ENCODE results near the gene TEX54. TPM values are rescaled to one million over a fixed set of nuclear protein-coding genes. Genes with fewer than 3 reads are reported as not detected.
A peak's percentile ranks its signal among the peaks of the same experiment; 100 is the strongest.

The TEX54 gene
- total RNA-seq, 2 experiments from 2014 or later = 1.0 TPM; not detected in 1

DNA sequence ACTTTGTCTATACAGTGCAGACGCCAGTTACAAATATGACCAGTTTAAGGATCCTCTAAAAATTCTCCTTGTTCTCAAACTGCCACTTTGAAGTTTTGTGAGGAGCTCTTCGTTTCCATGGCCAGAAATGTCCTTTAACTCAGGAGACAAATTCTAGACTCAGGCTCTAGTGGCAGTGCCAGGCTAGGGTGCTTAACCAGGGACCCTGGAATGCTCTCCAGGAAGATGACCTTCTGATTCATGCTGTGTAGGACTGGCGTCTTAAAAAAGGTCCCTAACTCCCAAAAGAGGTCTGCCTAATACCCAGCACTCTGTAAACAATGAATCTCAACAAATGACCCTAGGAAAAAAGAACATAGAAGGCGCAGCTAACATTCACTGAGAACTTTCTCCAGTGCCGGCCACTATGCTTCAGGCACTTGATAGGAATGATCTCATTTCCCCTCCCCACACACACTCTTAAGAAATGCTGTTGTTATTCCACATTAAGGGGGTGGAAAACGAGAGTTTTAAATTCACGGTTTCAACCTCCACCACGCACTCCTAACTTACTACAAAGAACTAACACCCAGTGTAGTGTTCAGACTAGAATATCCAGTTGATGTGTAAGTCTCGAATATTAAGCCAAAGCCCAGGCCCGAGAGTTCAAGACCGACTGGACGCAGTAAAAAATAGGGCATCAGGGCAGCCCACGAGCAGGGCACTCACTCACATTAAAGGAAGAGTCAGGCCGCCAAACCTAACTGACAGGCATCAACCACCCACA lies 28.1 kb downstream of the TEX54 start:
- ChIA-PET POLR2A (interaction anchor here (1.0 to 1.4 kb wide), 5 partner anchors 10 to 77 kb away, joined by 3 to 5 read pairs (median 3); partner anchors contain the start of gene HNRNPUL2), CTCF (ENCODE audit: unreplicated experiment) (no interaction called here)
- peak overlapping the region; percentile 77 for H3K27ac ChIP-seq (ENCODE audit: low read depth, low read length, poor library complexity, severe bottlenecking)
- intact Hi-C loops (cut with micrococcal nuclease; ENCODE audit: unreplicated experiment) = loop anchor here (1.0 to 2.0 kb wide), 3 partner anchors 18 to 58 kb away; partner anchors contain the start of genes TMEM179B and WDR74
- peaks cover 8% of the 10 kb centered on the region; the same call in 1 of the 2 replicates for H4K20me1 ChIP-seq (ENCODE audit: insufficient read depth, low read length)
- peak overlapping the region; percentile 89 for H3K4me3 ChIP-seq (ENCODE audit: low read depth, low read length, poor library complexity, severe bottlenecking)
- peak; percentile 44 for DNase-seq (ENCODE audit: low spot score)
- BruUV-seq (replicated peaks) = TSS peak; percentile 79
- H2AFZ ChIP-seq (ENCODE audit: low read length) = no peak overlapping the region
- TF ChIP-seq EZH2phosphoT487 (IDR thresholded peaks at IDR 0.05; ENCODE audit: borderline replicate concordance, low read depth, low read length) = no peak
- TF ChIP-seq, protein P1, sequence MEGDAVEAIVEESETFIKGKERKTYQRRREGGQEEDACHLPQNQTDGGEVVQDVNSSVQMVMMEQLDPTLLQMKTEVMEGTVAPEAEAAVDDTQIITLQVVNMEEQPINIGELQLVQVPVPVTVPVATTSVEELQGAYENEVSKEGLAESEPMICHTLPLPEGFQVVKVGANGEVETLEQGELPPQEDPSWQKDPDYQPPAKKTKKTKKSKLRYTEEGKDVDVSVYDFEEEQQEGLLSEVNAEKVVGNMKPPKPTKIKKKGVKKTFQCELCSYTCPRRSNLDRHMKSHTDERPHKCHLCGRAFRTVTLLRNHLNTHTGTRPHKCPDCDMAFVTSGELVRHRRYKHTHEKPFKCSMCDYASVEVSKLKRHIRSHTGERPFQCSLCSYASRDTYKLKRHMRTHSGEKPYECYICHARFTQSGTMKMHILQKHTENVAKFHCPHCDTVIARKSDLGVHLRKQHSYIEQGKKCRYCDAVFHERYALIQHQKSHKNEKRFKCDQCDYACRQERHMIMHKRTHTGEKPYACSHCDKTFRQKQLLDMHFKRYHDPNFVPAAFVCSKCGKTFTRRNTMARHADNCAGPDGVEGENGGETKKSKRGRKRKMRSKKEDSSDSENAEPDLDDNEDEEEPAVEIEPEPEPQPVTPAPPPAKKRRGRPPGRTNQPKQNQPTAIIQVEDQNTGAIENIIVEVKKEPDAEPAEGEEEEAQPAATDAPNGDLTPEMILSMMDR (conservative IDR thresholded peaks at IDR 0.05; ENCODE audit: low read length) = no peak
- peaks cover 31% of the 10 kb centered on the region for H3K4me1 ChIP-seq (ENCODE audit: insufficient read depth, low read length, poor library complexity, severe bottlenecking)
- H3K9me3 ChIP-seq (ENCODE audit: low read length) = no peaks in the 10 kb centered on the region
- H3K9me2 ChIP-seq (ENCODE audit: insufficient read depth, low read length) = no peaks in the 10 kb centered on the region
- peak overlapping the region; percentile 98 for H3K4me2 ChIP-seq (ENCODE audit: low read length)
- peaks cover 23% of the 10 kb centered on the region for H3K79me2 ChIP-seq (ENCODE audit: insufficient read depth, low read depth, low read length)
- peaks cover 40% of the 10 kb centered on the region for H3K36me3 ChIP-seq (ENCODE audit: insufficient read depth, low read length)

DNA sequence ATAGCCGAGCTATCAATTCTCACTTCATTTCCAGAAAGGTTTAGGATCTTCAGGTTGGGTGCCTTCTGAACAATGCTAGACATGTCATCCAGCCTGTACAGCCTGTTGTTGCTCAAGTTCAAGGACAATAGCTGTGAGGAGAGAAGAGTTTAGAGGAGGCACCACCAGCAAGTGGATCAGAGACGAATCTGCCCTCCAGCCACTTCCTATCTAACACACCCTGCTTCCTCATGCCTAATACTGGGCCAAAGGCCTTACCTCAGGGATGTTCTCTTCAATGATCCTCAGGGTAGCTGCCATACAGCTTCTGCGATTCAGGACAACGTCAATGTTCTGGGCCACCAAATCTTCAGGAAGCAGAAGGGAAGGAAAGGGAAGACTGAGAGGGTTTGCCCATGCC lies 31.6 kb downstream of the TEX54 start:
- H3K4me2 ChIP-seq (ENCODE audit: low read length) = no peak overlapping the region
- H3K79me2 ChIP-seq (ENCODE audit: insufficient read depth, low read depth, low read length) = peaks cover 20% of the 10 kb centered on the region
- intact Hi-C loops (cut with micrococcal nuclease; ENCODE audit: unreplicated experiment) = no loop called here
- DNase-seq (ENCODE audit: low spot score) = no peak
- no TSS peak for BruUV-seq (replicated peaks)
- no peaks in the 10 kb centered on the region for H3K9me3 ChIP-seq (ENCODE audit: low read length)
- peaks cover 8% of the 10 kb centered on the region; the same call in 1 of the 2 replicates for H4K20me1 ChIP-seq (ENCODE audit: insufficient read depth, low read length)
- TF ChIP-seq, protein P1 (conservative IDR thresholded peaks at IDR 0.05; ENCODE audit: low read length) = no peak
- no peak for TF ChIP-seq EZH2phosphoT487 (IDR thresholded peaks at IDR 0.05; ENCODE audit: borderline replicate concordance, low read depth, low read length)
- no peak overlapping the region for H3K4me3 ChIP-seq (ENCODE audit: low read depth, low read length, poor library complexity, severe bottlenecking)
- H3K27ac ChIP-seq (ENCODE audit: low read depth, low read length, poor library complexity, severe bottlenecking) = no peak overlapping the region
- POLR2A ChIA-PET = no interaction called here
- peaks cover 9% of the 10 kb centered on the region for H3K4me1 ChIP-seq (ENCODE audit: insufficient read depth, low read length, poor library complexity, severe bottlenecking)
- CTCF ChIA-PET (ENCODE audit: unreplicated experiment) = no interaction called here
- no peak overlapping the region for H2AFZ ChIP-seq (ENCODE audit: low read length)
- H3K9me2 ChIP-seq (ENCODE audit: insufficient read depth, low read length) = no peaks in the 10 kb centered on the region
- H3K36me3 ChIP-seq (ENCODE audit: insufficient read depth, low read length) = peaks cover 73% of the 10 kb centered on the region

GRCh38 chr11:62799486-62799885 lies 33.2 kb downstream of the TEX54 start:
- no TSS peak for BruUV-seq (replicated peaks)
- intact Hi-C loops (cut with micrococcal nuclease; ENCODE audit: unreplicated experiment) = no loop called here
- Histone ChIP-seq H3K4me1 (ENCODE audit: insufficient read depth, low read length, poor library complexity, severe bottlenecking) (peaks cover 7% of the 10 kb centered on the region), H3K27ac (ENCODE audit: low read depth, low read length, poor library complexity, severe bottlenecking) (no peak overlapping the region), H3K36me3 (ENCODE audit: insufficient read depth, low read length) (peaks cover 89% of the 10 kb centered on the region), H2AFZ (ENCODE audit: low read length) (no peak overlapping the region), H4K20me1 (ENCODE audit: insufficient read depth, low read length) (peaks cover 5% of the 10 kb centered on the region; the same call in 1 of the 2 replicates), H3K4me3 (ENCODE audit: low read depth, low read length, poor library complexity, severe bottlenecking) (no peak overlapping the region), H3K9me2 (ENCODE audit: insufficient read depth, low read length) (no peaks in the 10 kb centered on the region), H3K4me2 (ENCODE audit: low read length) (no peak overlapping the region), H3K79me2 (ENCODE audit: insufficient read depth, low read depth, low read length) (peaks cover 14% of the 10 kb centered on the region), H3K9me3 (ENCODE audit: low read length) (no peaks in the 10 kb centered on the region)
- TF ChIP-seq, protein P1 (conservative IDR thresholded peaks at IDR 0.05; ENCODE audit: low read length) = no peak
- TF ChIP-seq EZH2phosphoT487 (IDR thresholded peaks at IDR 0.05; ENCODE audit: borderline replicate concordance, low read depth, low read length) = no peak
- ChIA-PET CTCF (ENCODE audit: unreplicated experiment) (no interaction called here), POLR2A (no interaction called here)
- DNase-seq (ENCODE audit: low spot score) = no peak

All from OCI-LY7 (cell line).